ENCODE measurements around the gene MEGF8. TPM values are rescaled to one million over a fixed set of nuclear protein-coding genes. Genes with fewer than 3 reads are reported as not detected.
A peak's percentile ranks its signal among the peaks of the same experiment; 100 is the strongest.

The MEGF8 gene
- total RNA-seq, 1 donor from 2014 or later, result 30.2 TPM

DNA sequence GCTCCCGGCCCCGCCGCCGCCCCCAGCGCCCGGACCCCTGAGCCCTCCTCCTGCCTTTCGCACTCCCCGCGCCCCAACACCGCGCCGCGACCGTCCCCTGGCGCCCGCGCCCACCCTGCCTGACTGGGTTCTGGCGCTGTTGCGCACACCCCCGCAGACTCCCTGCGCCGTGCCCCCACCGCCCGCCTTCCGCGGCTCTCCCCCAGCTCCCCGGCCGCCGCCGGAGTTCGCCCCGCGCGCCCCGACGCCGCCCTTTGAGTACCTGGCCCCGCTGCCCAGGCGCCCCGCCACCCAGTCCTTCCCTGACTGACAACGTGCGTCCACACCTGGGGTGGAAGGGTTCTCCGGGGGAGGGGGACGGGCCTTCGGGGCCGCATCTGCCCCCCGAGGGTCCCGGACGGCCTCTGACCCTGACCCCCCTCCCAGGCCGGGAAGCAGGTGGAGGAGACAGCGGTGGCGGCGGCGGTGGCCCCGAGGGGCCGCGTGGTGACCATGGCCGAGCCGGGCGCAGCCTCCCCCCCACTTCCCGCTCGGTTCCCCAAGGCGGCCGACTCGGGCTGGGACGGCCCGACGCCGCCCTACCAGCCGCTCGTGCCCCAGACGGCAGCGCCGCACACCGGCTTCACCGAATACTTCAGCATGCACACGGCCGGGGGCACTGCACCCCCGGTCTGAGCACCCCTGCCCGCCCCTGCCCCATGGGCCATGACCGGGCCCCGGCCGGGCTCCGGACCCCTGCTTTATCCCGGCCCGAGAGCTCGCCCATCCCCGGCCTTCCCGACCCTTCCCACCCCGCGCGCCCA lies 1.4 kb upstream of the MEGF8 start:
- H3K4me3 ChIP-seq (ENCODE audit: low read depth, low read length), result no peak overlapping the region
- DNase-seq (ENCODE audit: low read depth), result no peak
- TF ChIP-seq, protein P1, sequence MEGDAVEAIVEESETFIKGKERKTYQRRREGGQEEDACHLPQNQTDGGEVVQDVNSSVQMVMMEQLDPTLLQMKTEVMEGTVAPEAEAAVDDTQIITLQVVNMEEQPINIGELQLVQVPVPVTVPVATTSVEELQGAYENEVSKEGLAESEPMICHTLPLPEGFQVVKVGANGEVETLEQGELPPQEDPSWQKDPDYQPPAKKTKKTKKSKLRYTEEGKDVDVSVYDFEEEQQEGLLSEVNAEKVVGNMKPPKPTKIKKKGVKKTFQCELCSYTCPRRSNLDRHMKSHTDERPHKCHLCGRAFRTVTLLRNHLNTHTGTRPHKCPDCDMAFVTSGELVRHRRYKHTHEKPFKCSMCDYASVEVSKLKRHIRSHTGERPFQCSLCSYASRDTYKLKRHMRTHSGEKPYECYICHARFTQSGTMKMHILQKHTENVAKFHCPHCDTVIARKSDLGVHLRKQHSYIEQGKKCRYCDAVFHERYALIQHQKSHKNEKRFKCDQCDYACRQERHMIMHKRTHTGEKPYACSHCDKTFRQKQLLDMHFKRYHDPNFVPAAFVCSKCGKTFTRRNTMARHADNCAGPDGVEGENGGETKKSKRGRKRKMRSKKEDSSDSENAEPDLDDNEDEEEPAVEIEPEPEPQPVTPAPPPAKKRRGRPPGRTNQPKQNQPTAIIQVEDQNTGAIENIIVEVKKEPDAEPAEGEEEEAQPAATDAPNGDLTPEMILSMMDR (conservative IDR thresholded peaks at IDR 0.05; ENCODE audit: low read depth, low read length), result no peak

DNA sequence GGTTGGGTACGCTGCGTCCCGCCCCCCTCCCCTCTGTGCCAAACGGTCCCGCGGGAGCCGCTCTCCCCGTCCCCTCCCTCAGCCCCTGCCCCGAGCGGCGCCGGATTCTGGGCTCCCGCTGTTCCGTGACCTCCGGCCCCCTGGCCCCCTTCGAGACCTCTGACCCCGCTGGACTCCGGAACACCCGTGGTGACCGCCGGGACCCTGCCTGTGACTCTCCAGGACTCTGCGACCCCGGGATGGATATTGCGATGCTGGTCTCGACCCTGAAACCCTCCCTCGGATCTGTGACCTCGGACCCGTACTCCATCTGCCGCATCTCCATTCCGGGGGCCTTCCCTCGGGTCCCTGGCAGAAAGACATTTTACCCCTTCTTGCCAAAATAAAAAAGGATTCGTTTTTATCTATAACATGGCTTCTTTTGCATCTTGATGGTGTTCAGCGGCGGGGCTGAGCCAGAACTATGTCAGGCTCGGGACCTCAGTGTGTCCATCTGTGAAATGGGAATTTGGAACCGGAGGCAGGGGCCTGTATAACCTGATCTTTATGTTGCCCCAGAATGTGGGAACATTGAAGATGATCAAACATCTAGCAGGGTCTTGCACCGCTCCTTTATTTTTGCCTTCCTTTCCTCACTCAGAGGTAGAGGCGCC lies 654 bp upstream of the MEGF8 start:
- H3K4me3 ChIP-seq (ENCODE audit: low read depth, low read length), result peak overlapping the region; percentile 6
- DNase-seq (ENCODE audit: low read depth), result no peak
- TF ChIP-seq, protein P1 (conservative IDR thresholded peaks at IDR 0.05; ENCODE audit: low read depth, low read length), result peak; percentile 94

DNA sequence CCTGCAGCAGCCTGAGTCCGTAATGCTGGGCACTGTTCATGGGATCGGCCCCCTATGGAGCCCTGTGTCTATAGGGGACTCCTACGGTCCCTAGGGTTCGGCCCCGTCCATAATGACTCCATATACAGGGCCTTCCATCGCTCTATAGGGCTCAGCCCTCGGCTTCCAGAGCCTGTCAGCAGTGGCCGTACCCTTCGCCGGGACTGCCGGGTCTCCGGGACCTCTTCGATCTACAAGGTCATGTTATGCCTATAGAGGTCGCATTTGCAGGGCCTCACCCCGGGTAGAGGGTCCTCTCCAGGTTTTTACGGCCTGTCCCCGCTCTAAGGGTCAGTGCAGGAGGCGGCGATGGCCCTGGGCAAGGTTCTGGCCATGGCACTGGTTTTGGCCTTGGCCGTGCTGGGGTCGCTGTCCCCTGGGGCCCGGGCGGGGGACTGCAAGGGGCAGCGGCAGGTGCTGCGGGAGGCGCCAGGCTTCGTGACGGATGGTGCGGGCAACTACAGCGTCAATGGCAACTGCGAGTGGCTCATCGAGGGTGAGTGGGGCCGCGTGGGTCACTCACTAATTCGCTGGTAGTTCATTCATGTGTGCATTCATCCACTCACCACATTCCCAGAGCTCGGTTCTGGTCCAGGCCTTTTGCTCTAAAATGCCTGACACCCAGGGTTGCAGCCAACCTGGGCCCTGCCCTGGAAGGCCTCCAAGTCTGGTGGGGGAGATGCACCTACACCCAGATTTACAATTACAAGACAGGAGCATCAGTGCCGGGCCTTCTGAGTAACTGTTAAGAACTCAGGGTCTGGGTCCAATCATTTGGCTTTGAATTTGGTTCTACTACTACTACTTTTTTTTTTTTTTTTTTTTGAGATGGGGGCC lies 699 bp downstream of the MEGF8 start:
- TF ChIP-seq, protein P1 (conservative IDR thresholded peaks at IDR 0.05; ENCODE audit: low read depth, low read length), result peak; percentile 9
- DNase-seq (ENCODE audit: low read depth), result no peak
- peak overlapping the region; percentile 99 for H3K4me3 ChIP-seq (ENCODE audit: low read depth, low read length)

DNA sequence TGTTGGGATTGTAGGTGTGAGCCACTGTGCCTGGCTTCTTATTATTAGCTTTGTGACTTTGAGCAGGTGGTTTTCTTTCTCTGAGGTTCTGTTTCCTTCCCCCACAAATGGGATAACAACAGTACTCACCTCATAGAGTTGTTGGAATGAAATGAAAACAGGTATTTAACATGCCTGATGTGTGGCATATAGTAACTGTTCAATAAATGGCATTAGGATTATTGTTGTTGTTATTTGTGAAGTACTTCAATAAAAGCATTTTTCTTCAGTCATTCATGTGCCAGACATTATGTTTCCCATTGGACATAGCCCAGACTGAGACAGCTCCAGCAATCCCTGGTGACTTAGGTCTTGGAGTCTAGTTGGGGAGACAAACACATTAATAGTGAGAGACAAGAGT lies 1.5 kb downstream of the MEGF8 start:
- TF ChIP-seq, protein P1 (conservative IDR thresholded peaks at IDR 0.05; ENCODE audit: low read depth, low read length), result no peak

DNA sequence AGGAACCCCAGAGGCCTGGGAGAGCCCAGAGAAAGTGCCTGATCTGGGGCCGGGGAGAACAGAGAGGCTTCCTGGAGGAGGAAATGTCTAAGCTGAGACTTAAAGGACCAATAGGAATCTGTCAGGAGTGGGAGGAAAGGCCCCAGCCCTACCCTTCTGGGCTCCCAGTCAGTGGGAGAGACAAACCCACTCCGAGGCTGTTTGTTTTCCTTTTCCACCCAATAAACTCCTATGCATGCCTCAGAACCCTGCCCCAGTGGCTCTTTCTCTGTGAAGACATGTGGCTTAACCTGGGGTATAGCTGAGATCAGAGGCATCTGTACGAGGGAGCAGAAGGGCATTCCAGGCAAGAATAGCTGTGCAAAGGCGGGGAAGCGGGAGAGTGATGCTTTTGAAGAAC lies 1.9 kb downstream of the MEGF8 start:
- TF ChIP-seq, protein P1 (conservative IDR thresholded peaks at IDR 0.05; ENCODE audit: low read depth, low read length), result no peak
- no peak for DNase-seq (ENCODE audit: low read depth)

More for the DNA sequence above, 1.5 kb downstream of the MEGF8 start:
- H3K4me3 ChIP-seq (ENCODE audit: low read depth, low read length), result peak overlapping the region; percentile 99
- no peak for DNase-seq (ENCODE audit: low read depth)

DNA sequence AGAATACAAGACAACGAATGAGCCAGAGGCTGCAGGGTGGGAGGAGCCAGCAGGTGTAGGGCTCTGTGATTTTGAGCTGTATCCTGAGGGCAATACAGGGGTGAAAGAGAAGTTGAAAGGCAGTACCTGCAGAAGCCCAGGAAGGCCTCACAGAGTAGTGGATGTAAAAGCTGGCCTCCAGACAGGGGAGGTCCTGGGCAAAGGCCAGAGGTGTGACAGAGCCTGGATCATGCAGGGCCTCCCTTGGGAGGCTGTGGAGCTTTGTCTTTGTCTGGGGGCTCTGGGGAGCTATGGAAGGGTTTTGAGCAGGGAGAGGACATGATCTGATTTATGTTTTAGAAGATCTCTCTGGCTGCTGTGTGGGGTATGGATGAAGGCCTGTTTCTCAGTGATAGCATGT lies 2.7 kb downstream of the MEGF8 start:
- no peak overlapping the region for H3K4me3 ChIP-seq (ENCODE audit: low read depth, low read length)

More for the DNA sequence above, 1.9 kb downstream of the MEGF8 start:
- H3K4me3 ChIP-seq (ENCODE audit: low read depth, low read length), result no peak overlapping the region

More for the DNA sequence above, 2.7 kb downstream of the MEGF8 start:
- TF ChIP-seq, protein P1 (conservative IDR thresholded peaks at IDR 0.05; ENCODE audit: low read depth, low read length), result no peak
- DNase-seq (ENCODE audit: low read depth), result no peak
